HG03159 (cell line): ENCODE measurements around the gene C1orf115.
"Not testable (repeated sequence)": the region's sequence is repeated elsewhere in the genome, so short reads cannot be mapped to it uniquely, and the experiment has no call there.

Experiments
- ATAC-seq: cut with Tn5 transposase; IDR thresholded peaks from one replicate; pipeline ENCODE4 v1.9.1; 2021; ENCODE audit warnings: mild to moderate bottlenecking, moderate library complexity; ENCODE audit not compliant: unreplicated experiment

Gene C1orf115

GRCh38 chr1:220690140-220691052, at the start of gene C1orf115:
TSS of gene C1orf115 (plus strand) at chr1:220690363. CDS start at chr1:220690403, 40 bp downstream.
- ATAC-seq, result peak; percentile 96

GRCh38 chr1:220642285-220642684, 47.9 kb upstream of the C1orf115 start:
- ATAC-seq, result no peak

GRCh38 chr1:220652995-220653394, 37.2 kb upstream of the C1orf115 start:
- no peak for ATAC-seq

- peak; percentile 97 for ATAC-seq
These were observed 34.7 kb upstream of the C1orf115 start for GRCh38 chr1:220655509-220655908.

GRCh38 chr1:220655961-220656740, 34.0 kb upstream of the C1orf115 start:
- peak; percentile 28 for ATAC-seq

GRCh38 chr1:220666349-220666748, 23.8 kb upstream of the C1orf115 start:
- no peak for ATAC-seq

GRCh38 chr1:220669005-220669404, 21.2 kb upstream of the C1orf115 start:
- no peak for ATAC-seq

GRCh38 chr1:220670365-220670764, 19.8 kb upstream of the C1orf115 start:
- ATAC-seq, result no peak

GRCh38 chr1:220673921-220674320, 16.2 kb upstream of the C1orf115 start:
- ATAC-seq, result no peak

GRCh38 chr1:220677251-220677650, 12.9 kb upstream of the C1orf115 start:
- no peak for ATAC-seq

GRCh38 chr1:220680085-220680687, 10.0 kb upstream of the C1orf115 start:
- ATAC-seq, result peak; percentile 97

GRCh38 chr1:220681220-220681880, 8.8 kb upstream of the C1orf115 start:
- no peak for ATAC-seq

GRCh38 chr1:220682901-220683576, 7.1 kb upstream of the C1orf115 start:
- ATAC-seq, result no peak

- ATAC-seq, result not testable (repeated sequence)
These were observed 6.4 kb upstream of the C1orf115 start for GRCh38 chr1:220683716-220684115.

- no peak for ATAC-seq
These were observed 5.3 kb upstream of the C1orf115 start for GRCh38 chr1:220684890-220685289.

- no peak for ATAC-seq
These were observed 4.3 kb upstream of the C1orf115 start for GRCh38 chr1:220685879-220686278.

- no peak for ATAC-seq
These were observed 2.4 kb upstream of the C1orf115 start for GRCh38 chr1:220687809-220688208.

GRCh38 chr1:220689666-220690065, 497 bp upstream of the C1orf115 start:
- ATAC-seq, result no peak

- ATAC-seq, result no peak
These were observed 1.0 kb downstream of the C1orf115 start for GRCh38 chr1:220691053-220691684.
